SW480 (cell line): ENCODE measurements around the gene ACOX3.
"Not testable (repeated sequence)": the region's sequence is repeated elsewhere in the genome, so short reads cannot be mapped to it uniquely, and the experiment has no call there.

ENCODE experiments used
- DNase-seq: peaks from one replicate; pipeline ENCODE4 v3.0.0-alpha.2; 2016; ENCODE audit warnings: low spot score

Gene ACOX3

GRCh38 chr4:8433136-8433535 lies 7.4 kb downstream of the ACOX3 start:
- no peak for DNase-seq

- no peak for DNase-seq
Measured at GRCh38 chr4:8431553-8431952, 9.0 kb downstream of the ACOX3 start.

GRCh38 chr4:8428288-8429097 lies 12.0 kb downstream of the ACOX3 start:
- DNase-seq, result peak; percentile 69

- no peak for DNase-seq
Measured at GRCh38 chr4:8427761-8428287, 12.7 kb downstream of the ACOX3 start.

GRCh38 chr4:8427262-8427661 lies 13.3 kb downstream of the ACOX3 start:
- DNase-seq, result no peak

GRCh38 chr4:8422786-8423185 lies 17.7 kb downstream of the ACOX3 start:
- no peak for DNase-seq

GRCh38 chr4:8422327-8422726 lies 18.2 kb downstream of the ACOX3 start:
- no peak for DNase-seq

GRCh38 chr4:8420151-8420550 lies 20.4 kb downstream of the ACOX3 start:
- DNase-seq, result not testable (repeated sequence)

GRCh38 chr4:8419222-8420041 lies 21.1 kb downstream of the ACOX3 start:
- DNase-seq, result no peak

- no peak for DNase-seq
Measured at GRCh38 chr4:8417071-8417614, 23.4 kb downstream of the ACOX3 start.

GRCh38 chr4:8414377-8414776 lies 26.1 kb downstream of the ACOX3 start:
- DNase-seq, result peak; percentile 78

- DNase-seq, result no peak
Measured at GRCh38 chr4:8412288-8412687, 28.2 kb downstream of the ACOX3 start.

GRCh38 chr4:8411351-8412180 lies 29.0 kb downstream of the ACOX3 start:
- no peak for DNase-seq

GRCh38 chr4:8410641-8411271 lies 29.8 kb downstream of the ACOX3 start:
- peak; percentile 89 for DNase-seq

GRCh38 chr4:8410066-8410625 lies 30.4 kb downstream of the ACOX3 start:
- no peak for DNase-seq

- peak; percentile 86 for DNase-seq
Measured at GRCh38 chr4:8409264-8410065, 31.1 kb downstream of the ACOX3 start.

GRCh38 chr4:8407756-8408155 lies 32.8 kb downstream of the ACOX3 start:
- no peak for DNase-seq

GRCh38 chr4:8407316-8407715 lies 33.2 kb downstream of the ACOX3 start:
- no peak for DNase-seq

- not testable (repeated sequence) for DNase-seq
Measured at GRCh38 chr4:8406887-8407286, 33.6 kb downstream of the ACOX3 start.

- DNase-seq, result no peak
Measured at GRCh38 chr4:8405516-8405875, 35.0 kb downstream of the ACOX3 start.
